ENCODE measurements around the gene LUZP1.
A peak's percentile ranks its signal among the peaks of the same experiment; 100 is the strongest.

Gene LUZP1

GRCh38 chr1:23116216-23116836 lies 52.3 kb downstream of the LUZP1 start:
- DNase-seq (ENCODE audit: low read depth): no peak

GRCh38 chr1:23114424-23115079 lies 54.1 kb downstream of the LUZP1 start:
- DNase-seq (ENCODE audit: low read depth): no peak

- DNase-seq (ENCODE audit: low read depth): no peak
Observed at GRCh38 chr1:23111600-23112535, 56.8 kb downstream of the LUZP1 start.

- no peak for DNase-seq (ENCODE audit: low read depth)
Observed at GRCh38 chr1:23110391-23110790, 58.3 kb downstream of the LUZP1 start.

GRCh38 chr1:23108918-23109533 lies 59.6 kb downstream of the LUZP1 start:
- no peak for DNase-seq (ENCODE audit: low read depth)

GRCh38 chr1:23103001-23103889 lies 65.4 kb downstream of the LUZP1 start:
- no peak for DNase-seq (ENCODE audit: low read depth)

GRCh38 chr1:23102289-23102688 lies 66.4 kb downstream of the LUZP1 start:
- no peak for DNase-seq (ENCODE audit: low read depth)

- no peak for DNase-seq (ENCODE audit: low read depth)
Observed at GRCh38 chr1:23101887-23102286, 66.8 kb downstream of the LUZP1 start.

- DNase-seq (ENCODE audit: low read depth): no peak
Observed at GRCh38 chr1:23101101-23101827, 67.4 kb downstream of the LUZP1 start.

GRCh38 chr1:23100074-23100748 lies 68.4 kb downstream of the LUZP1 start:
- DNase-seq (ENCODE audit: low read depth): peak; percentile 15

GRCh38 chr1:23099171-23099536 lies 69.5 kb downstream of the LUZP1 start:
- DNase-seq (ENCODE audit: low read depth): no peak

GRCh38 chr1:23098463-23099170 lies 70.0 kb downstream of the LUZP1 start:
- peak; percentile 38 for DNase-seq (ENCODE audit: low read depth)

GRCh38 chr1:23097316-23097715 lies 71.3 kb downstream of the LUZP1 start:
- DNase-seq (ENCODE audit: low read depth): no peak

- DNase-seq (ENCODE audit: low read depth): no peak
Observed at GRCh38 chr1:23092447-23092846, 76.2 kb downstream of the LUZP1 start.

- no peak for DNase-seq (ENCODE audit: low read depth)
Observed at GRCh38 chr1:23091545-23091944, 77.1 kb downstream of the LUZP1 start.

GRCh38 chr1:23090056-23090455 lies 78.6 kb downstream of the LUZP1 start:
- DNase-seq (ENCODE audit: low read depth): no peak

GRCh38 chr1:23088027-23088426 lies 80.6 kb downstream of the LUZP1 start:
- DNase-seq (ENCODE audit: low read depth): no peak

- no peak for DNase-seq (ENCODE audit: low read depth)
Observed at GRCh38 chr1:23085696-23086095, 83.0 kb downstream of the LUZP1 start.

GRCh38 chr1:23084880-23085279 lies 83.8 kb downstream of the LUZP1 start:
- no peak for DNase-seq (ENCODE audit: low read depth)

Measured in activated T-cell treated with anti-CD3 and anti-CD28 coated beads for 48 hours (primary cell).